Endothelial cell (in vitro differentiated cells): ENCODE results near the gene ANKRD55. TPM values are rescaled to one million over a fixed set of nuclear protein-coding genes. Genes with fewer than 3 reads are reported as not detected.

Experiments
- DNase-seq: peaks from one replicate; pipeline ENCODE4 v3.0.0; 2021; ENCODE audit warnings: low spot score
- H3K27ac Mint-ChIP-seq: one replicate; pipeline ENCODE4 v1.8.0; 2021; ENCODE audit warnings: mixed read lengths, inconsistent platforms; ENCODE audit not compliant: unreplicated experiment
- H3K27me3 Mint-ChIP-seq: one replicate; pipeline ENCODE4 v1.8.0; 2021; ENCODE audit warnings: mild to moderate bottlenecking, moderate library complexity, mixed read lengths, inconsistent platforms; ENCODE audit not compliant: unreplicated experiment
- H3K36me3 Mint-ChIP-seq: one replicate; pipeline ENCODE4 v1.8.0; 2021; ENCODE audit warnings: mild to moderate bottlenecking, low read depth, mixed read lengths, inconsistent platforms; ENCODE audit not compliant: unreplicated experiment
- H3K4me1 Mint-ChIP-seq: one replicate; pipeline ENCODE4 v1.8.0; 2021; ENCODE audit warnings: mild to moderate bottlenecking, mixed read lengths, inconsistent platforms; ENCODE audit not compliant: unreplicated experiment
- H3K4me3 Mint-ChIP-seq: one replicate; pipeline ENCODE4 v1.8.0; 2021; ENCODE audit warnings: mild to moderate bottlenecking, mixed read lengths, inconsistent platforms; ENCODE audit not compliant: unreplicated experiment
- H3K9me3 Mint-ChIP-seq: one replicate; pipeline ENCODE4 v1.8.0; 2021; ENCODE audit warnings: mixed read lengths, inconsistent platforms; ENCODE audit not compliant: unreplicated experiment
- CTCF ChIP-seq: fragments of 200-600 bp; sonication (generic); IDR thresholded peaks from one replicate; pipeline ENCODE4 v1.5.0; 2021; ENCODE audit warnings: antibody characterized with exemption; ENCODE audit not compliant: unreplicated experiment
- total RNA-seq: library from RNA; stranded (reverse); fragmentation: NEBNext Ultra II Directional; extraction: Animal tissue kit (Norgen Biotek cat#: 25700); gene quantifications from one replicate; pipeline ENCODE4 v1.2.1, GENCODE V29; 2021; ENCODE audit not compliant: unreplicated experiment

Gene ANKRD55
- total RNA-seq, 1 donor from 2014 or later: not detected

GRCh38 chr5:56169281-56169680, 63.8 kb downstream of the ANKRD55 start:
- H3K4me1 Mint-ChIP-seq: peaks cover 9% of the 10 kb centered on the region
- no peak overlapping the region for H3K4me3 Mint-ChIP-seq
- DNase-seq: no peak
- no peaks in the 10 kb centered on the region for H3K27me3 Mint-ChIP-seq
- no peak for TF ChIP-seq CTCF
- no peak overlapping the region for H3K27ac Mint-ChIP-seq
- no peaks in the 10 kb centered on the region for H3K36me3 Mint-ChIP-seq
- no peaks in the 10 kb centered on the region for H3K9me3 Mint-ChIP-seq

GRCh38 chr5:56168066-56168478, 65.1 kb downstream of the ANKRD55 start:
- no peak for TF ChIP-seq CTCF
- peaks cover 11% of the 10 kb centered on the region for H3K4me1 Mint-ChIP-seq
- DNase-seq: no peak
- no peaks in the 10 kb centered on the region for H3K27me3 Mint-ChIP-seq
- H3K9me3 Mint-ChIP-seq: no peaks in the 10 kb centered on the region
- H3K36me3 Mint-ChIP-seq: no peaks in the 10 kb centered on the region
- no peak overlapping the region for H3K27ac Mint-ChIP-seq
- no peak overlapping the region for H3K4me3 Mint-ChIP-seq

- DNase-seq: no peak
- no peak for TF ChIP-seq CTCF
- H3K9me3 Mint-ChIP-seq: no peaks in the 10 kb centered on the region
- no peaks in the 10 kb centered on the region for H3K36me3 Mint-ChIP-seq
- no peak overlapping the region for H3K27ac Mint-ChIP-seq
- no peak overlapping the region for H3K4me3 Mint-ChIP-seq
- peaks cover 11% of the 10 kb centered on the region for H3K4me1 Mint-ChIP-seq
- no peaks in the 10 kb centered on the region for H3K27me3 Mint-ChIP-seq
Observed at GRCh38 chr5:56167519-56167918, 65.6 kb downstream of the ANKRD55 start.

- Mint-ChIP-seq H3K9me3 (no peaks in the 10 kb centered on the region), H3K4me1 (peaks cover 13% of the 10 kb centered on the region), H3K27ac (no peak overlapping the region), H3K4me3 (no peak overlapping the region), H3K36me3 (no peaks in the 10 kb centered on the region), H3K27me3 (no peaks in the 10 kb centered on the region)
- no peak for DNase-seq
- no peak for TF ChIP-seq CTCF
Observed at GRCh38 chr5:56166671-56167385, 66.3 kb downstream of the ANKRD55 start.

GRCh38 chr5:56164376-56164775, 68.8 kb downstream of the ANKRD55 start:
- H3K27me3 Mint-ChIP-seq: no peaks in the 10 kb centered on the region
- no peak for TF ChIP-seq CTCF
- no peak for DNase-seq
- H3K36me3 Mint-ChIP-seq: no peaks in the 10 kb centered on the region
- no peak overlapping the region for H3K4me3 Mint-ChIP-seq
- peaks cover 23% of the 10 kb centered on the region for H3K4me1 Mint-ChIP-seq
- no peaks in the 10 kb centered on the region for H3K9me3 Mint-ChIP-seq
- H3K27ac Mint-ChIP-seq: no peak overlapping the region
